ENCODE data around the gene DYNLRB1.

Gene DYNLRB1

DNA sequence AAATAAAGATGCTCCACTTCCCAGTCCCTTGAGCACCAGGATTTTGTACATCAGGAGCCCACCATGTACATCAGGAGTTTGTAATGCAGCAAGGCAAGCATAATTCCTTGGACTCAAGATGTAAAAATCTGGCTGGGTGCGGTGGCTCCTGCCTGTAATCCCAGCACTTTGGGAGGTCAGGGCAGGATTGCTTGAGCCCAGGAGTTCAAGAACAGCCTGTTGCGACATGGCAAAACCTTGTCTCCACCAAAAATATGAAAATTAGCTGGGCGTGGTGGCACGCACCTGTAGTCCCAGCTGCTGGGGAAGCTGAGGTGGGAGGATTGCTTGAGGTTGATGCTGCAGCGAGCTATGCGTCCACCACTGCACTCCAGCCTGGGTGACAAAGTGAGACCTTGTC, 26.2 kb downstream of the DYNLRB1 start:
- Histone ChIP-seq H3K9me3 (ENCODE audit: severe bottlenecking) (no peaks in the 10 kb centered on the region), H3K36me3 (ENCODE audit: low read depth) (peaks cover 41% of the 10 kb centered on the region), H3K4me1 (ENCODE audit: insufficient read depth, poor library complexity, severe bottlenecking) (no peaks in the 10 kb centered on the region), H3K4me3 (ENCODE audit: severe bottlenecking) (no peak overlapping the region), H3K27me3 (ENCODE audit: insufficient read depth, poor library complexity, severe bottlenecking) (no peaks in the 10 kb centered on the region), H3K27ac (ENCODE audit: poor library complexity, severe bottlenecking) (no peak overlapping the region)
- DNase-seq (ENCODE audit: low spot score) (no peak), ATAC-seq (ENCODE audit: low read depth) (no peak)
- TF ChIP-seq, protein P1, sequence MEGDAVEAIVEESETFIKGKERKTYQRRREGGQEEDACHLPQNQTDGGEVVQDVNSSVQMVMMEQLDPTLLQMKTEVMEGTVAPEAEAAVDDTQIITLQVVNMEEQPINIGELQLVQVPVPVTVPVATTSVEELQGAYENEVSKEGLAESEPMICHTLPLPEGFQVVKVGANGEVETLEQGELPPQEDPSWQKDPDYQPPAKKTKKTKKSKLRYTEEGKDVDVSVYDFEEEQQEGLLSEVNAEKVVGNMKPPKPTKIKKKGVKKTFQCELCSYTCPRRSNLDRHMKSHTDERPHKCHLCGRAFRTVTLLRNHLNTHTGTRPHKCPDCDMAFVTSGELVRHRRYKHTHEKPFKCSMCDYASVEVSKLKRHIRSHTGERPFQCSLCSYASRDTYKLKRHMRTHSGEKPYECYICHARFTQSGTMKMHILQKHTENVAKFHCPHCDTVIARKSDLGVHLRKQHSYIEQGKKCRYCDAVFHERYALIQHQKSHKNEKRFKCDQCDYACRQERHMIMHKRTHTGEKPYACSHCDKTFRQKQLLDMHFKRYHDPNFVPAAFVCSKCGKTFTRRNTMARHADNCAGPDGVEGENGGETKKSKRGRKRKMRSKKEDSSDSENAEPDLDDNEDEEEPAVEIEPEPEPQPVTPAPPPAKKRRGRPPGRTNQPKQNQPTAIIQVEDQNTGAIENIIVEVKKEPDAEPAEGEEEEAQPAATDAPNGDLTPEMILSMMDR (IDR thresholded peaks at IDR 0.05; ENCODE audit: poor library complexity, severe bottlenecking): no peak

DNA sequence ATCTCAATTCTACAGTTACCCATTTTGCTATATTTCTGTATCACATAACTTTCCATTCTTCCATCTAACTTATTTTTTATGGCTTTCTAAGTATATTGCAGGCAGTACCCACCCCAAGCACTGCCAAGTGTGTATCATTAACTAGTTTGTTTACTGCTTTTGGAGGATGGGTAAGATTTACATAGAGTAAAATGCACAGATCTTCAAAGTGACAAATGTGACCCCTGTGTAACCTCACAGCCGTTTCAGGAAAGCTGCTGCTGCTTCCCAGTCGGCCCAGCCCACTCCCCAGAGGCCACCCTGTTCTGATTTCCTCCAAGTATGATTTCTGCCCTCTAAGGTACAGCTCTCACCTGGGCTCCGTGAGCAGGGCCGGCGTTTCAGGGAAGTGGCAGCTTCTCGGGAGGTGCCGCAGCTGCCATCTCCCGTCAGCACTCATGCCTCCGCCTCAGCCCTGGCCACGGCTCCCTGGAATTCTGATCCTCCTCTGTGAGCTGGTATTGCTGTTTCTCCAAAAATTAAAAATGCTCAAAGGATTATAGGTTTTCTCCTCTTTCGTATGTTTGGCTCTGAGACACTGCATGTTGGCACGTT, 27.3 kb downstream of the DYNLRB1 start:
- H3K27me3 ChIP-seq (ENCODE audit: insufficient read depth, poor library complexity, severe bottlenecking): no peaks in the 10 kb centered on the region
- H3K9me3 ChIP-seq (ENCODE audit: severe bottlenecking): no peaks in the 10 kb centered on the region
- no peak overlapping the region for H3K27ac ChIP-seq (ENCODE audit: poor library complexity, severe bottlenecking)
- H3K4me1 ChIP-seq (ENCODE audit: insufficient read depth, poor library complexity, severe bottlenecking): no peaks in the 10 kb centered on the region
- ATAC-seq (ENCODE audit: low read depth) (no peak), DNase-seq (ENCODE audit: low spot score) (no peak)
- no peak overlapping the region for H3K4me3 ChIP-seq (ENCODE audit: severe bottlenecking)
- H3K36me3 ChIP-seq (ENCODE audit: low read depth): peaks cover 34% of the 10 kb centered on the region
- TF ChIP-seq, protein P1 (IDR thresholded peaks at IDR 0.05; ENCODE audit: poor library complexity, severe bottlenecking): no peak

DNA sequence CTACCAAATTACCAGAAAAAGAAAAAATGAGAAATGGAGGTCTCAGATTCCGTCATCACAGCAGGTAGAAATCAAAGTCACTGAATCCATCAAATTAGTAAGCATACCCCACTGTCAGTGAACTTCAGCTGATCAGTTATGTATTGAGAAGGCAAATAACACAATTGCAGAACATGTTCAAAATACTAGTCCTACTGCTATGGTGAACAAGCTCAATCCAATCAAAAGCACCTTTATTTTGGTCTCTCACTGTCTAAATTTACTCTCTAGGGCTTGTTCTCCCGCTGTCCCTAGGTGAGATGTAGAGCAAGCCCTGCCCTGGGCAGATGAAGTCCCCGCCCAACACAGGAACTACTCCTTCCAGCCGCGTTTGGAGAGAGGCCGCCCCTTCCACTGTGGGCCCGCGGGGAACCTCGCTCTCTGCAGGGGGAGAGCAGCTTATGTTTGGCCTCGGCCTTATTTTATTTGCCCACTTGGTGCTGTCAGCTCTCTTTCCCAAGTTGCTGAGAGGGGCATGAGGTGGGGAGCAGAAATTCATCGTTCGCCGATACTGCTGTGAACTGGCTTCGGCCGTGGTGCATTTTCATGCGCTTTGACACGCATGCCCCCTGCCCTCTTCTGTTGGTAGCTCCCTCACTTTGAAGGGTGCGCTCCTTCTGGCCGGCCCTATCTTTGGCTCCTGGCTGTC, 28.0 kb downstream of the DYNLRB1 start:
- ATAC-seq (ENCODE audit: low read depth) (peak; percentile 52), DNase-seq (ENCODE audit: low spot score) (no peak)
- H3K27me3 ChIP-seq (ENCODE audit: insufficient read depth, poor library complexity, severe bottlenecking): no peaks in the 10 kb centered on the region
- no peak overlapping the region for H3K27ac ChIP-seq (ENCODE audit: poor library complexity, severe bottlenecking)
- TF ChIP-seq, protein P1 (IDR thresholded peaks at IDR 0.05; ENCODE audit: poor library complexity, severe bottlenecking): no peak
- H3K4me1 ChIP-seq (ENCODE audit: insufficient read depth, poor library complexity, severe bottlenecking): no peaks in the 10 kb centered on the region
- H3K9me3 ChIP-seq (ENCODE audit: severe bottlenecking): no peaks in the 10 kb centered on the region
- peaks cover 27% of the 10 kb centered on the region for H3K36me3 ChIP-seq (ENCODE audit: low read depth)
- no peak overlapping the region for H3K4me3 ChIP-seq (ENCODE audit: severe bottlenecking)

DNA sequence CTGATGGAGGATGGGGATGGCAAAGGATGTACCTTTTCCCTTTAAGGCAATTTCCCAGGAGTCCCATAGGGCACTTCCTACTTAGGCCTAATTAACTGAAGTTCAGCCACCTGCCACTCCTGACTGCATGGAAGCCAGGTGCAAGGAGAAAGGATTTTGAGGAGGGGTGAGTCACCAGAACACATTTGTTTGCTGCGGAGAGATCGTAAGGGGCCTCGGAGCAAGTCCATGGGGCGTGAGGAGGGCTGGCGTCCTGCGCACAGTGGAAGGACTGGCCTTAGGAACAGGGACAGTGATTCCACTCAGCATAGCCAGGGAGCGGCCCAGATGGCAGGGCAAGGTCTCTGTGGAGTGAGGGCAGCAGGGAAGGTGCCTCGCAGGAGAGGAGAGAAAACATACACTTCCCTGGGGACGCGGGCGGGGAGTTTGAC, 30.5 kb downstream of the DYNLRB1 start:
- H3K27ac ChIP-seq (ENCODE audit: poor library complexity, severe bottlenecking): no peak overlapping the region
- DNase-seq (ENCODE audit: low spot score) (no peak), ATAC-seq (ENCODE audit: low read depth) (no peak)
- no peaks in the 10 kb centered on the region for H3K27me3 ChIP-seq (ENCODE audit: insufficient read depth, poor library complexity, severe bottlenecking)
- TF ChIP-seq, protein P1 (IDR thresholded peaks at IDR 0.05; ENCODE audit: poor library complexity, severe bottlenecking): no peak
- no peaks in the 10 kb centered on the region for H3K4me1 ChIP-seq (ENCODE audit: insufficient read depth, poor library complexity, severe bottlenecking)
- H3K9me3 ChIP-seq (ENCODE audit: severe bottlenecking): no peaks in the 10 kb centered on the region
- peaks cover 2% of the 10 kb centered on the region for H3K36me3 ChIP-seq (ENCODE audit: low read depth)
- no peak overlapping the region for H3K4me3 ChIP-seq (ENCODE audit: severe bottlenecking)

Data from RWPE2 (cell line).